ENCODE measurements around the gene CTSK. TPM values are rescaled to one million over a fixed set of nuclear protein-coding genes. Genes with fewer than 3 reads are reported as not detected.

CTSK gene
- total RNA-seq, 4 donors from 2014 or later: 8.4 to 20.2 (median 17.7) TPM

GRCh38 chr1:150832597-150832996 is 24.5 kb upstream of the CTSK start:
- intact Hi-C loops (cut with DNase I; ENCODE audit: low total_unique reads): no loop called here
- Histone ChIP-seq H3K27ac (no peak overlapping the region), H3K4me1 (no peaks in the 10 kb centered on the region), H3K4me3 (no peak overlapping the region), H3K9me3 (no peaks in the 10 kb centered on the region), H3K27me3 (no peaks in the 10 kb centered on the region), H3K36me3 (peaks cover 2 to 97% of the 10 kb centered on the region in 2 donors)
- DNase-seq: no peak
- in situ Hi-C loops (cut with MboI; ENCODE audit: low sequenced_read_pairs in 4 of 4): no loop called here
- no peak for ATAC-seq
- no peak for TF ChIP-seq POLR2A (IDR thresholded peaks at IDR 0.05)
- TF ChIP-seq CTCF (IDR thresholded peaks at IDR 0.05 in 4 of 5, conservative IDR thresholded peaks at IDR 0.05 in 1 of 5): no peak

- H3K27me3 ChIP-seq: no peaks in the 10 kb centered on the region
- intact Hi-C loops (cut with DNase I; ENCODE audit: low total_unique reads): no loop called here
- H3K36me3 ChIP-seq: peaks cover 2 to 97% of the 10 kb centered on the region in 2 donors
- H3K4me1 ChIP-seq: no peaks in the 10 kb centered on the region
- H3K27ac ChIP-seq: no peak overlapping the region
- H3K9me3 ChIP-seq: no peaks in the 10 kb centered on the region
- no peak for TF ChIP-seq POLR2A (IDR thresholded peaks at IDR 0.05)
- TF ChIP-seq CTCF (IDR thresholded peaks at IDR 0.05 in 4 of 5, conservative IDR thresholded peaks at IDR 0.05 in 1 of 5): peak in 2 of 5 experiments; percentile 6 to 32
- in situ Hi-C loops (cut with MboI; ENCODE audit: low sequenced_read_pairs in 4 of 4): no loop called here
- DNase-seq: no peak
- no peak for ATAC-seq
- H3K4me3 ChIP-seq: no peak overlapping the region
These were observed 21.7 kb upstream of the CTSK start for GRCh38 chr1:150829751-150830150.

- H3K9me3 ChIP-seq: no peaks in the 10 kb centered on the region
- peaks cover 2 to 94% of the 10 kb centered on the region in 2 donors for H3K36me3 ChIP-seq
- DNase-seq (no peak), ATAC-seq (no peak)
- TF ChIP-seq POLR2A (IDR thresholded peaks at IDR 0.05) (no peak), CTCF (IDR thresholded peaks at IDR 0.05 in 4 of 5, conservative IDR thresholded peaks at IDR 0.05 in 1 of 5) (no peak)
- H3K4me3 ChIP-seq: no peak overlapping the region
- H3K4me1 ChIP-seq: no peaks in the 10 kb centered on the region
- intact Hi-C loops (cut with DNase I; ENCODE audit: low total_unique reads): no loop called here
- in situ Hi-C loops (cut with MboI; ENCODE audit: low sequenced_read_pairs in 4 of 4): no loop called here
- no peaks in the 10 kb centered on the region for H3K27me3 ChIP-seq
- H3K27ac ChIP-seq: no peak overlapping the region
These were observed 18.2 kb upstream of the CTSK start for GRCh38 chr1:150826299-150826698.

GRCh38 chr1:150820730-150821512 is 12.9 kb upstream of the CTSK start:
- no peak overlapping the region for H3K27ac ChIP-seq
- peaks cover 0 to 95% of the 10 kb centered on the region in 2 donors for H3K36me3 ChIP-seq
- H3K27me3 ChIP-seq: no peaks in the 10 kb centered on the region
- H3K4me3 ChIP-seq: no peak overlapping the region
- DNase-seq (no peak), ATAC-seq (no peak)
- TF ChIP-seq CTCF (IDR thresholded peaks at IDR 0.05 in 4 of 5, conservative IDR thresholded peaks at IDR 0.05 in 1 of 5): no peak
- no peak for TF ChIP-seq POLR2A (IDR thresholded peaks at IDR 0.05)
- intact Hi-C loops (cut with DNase I; ENCODE audit: low total_unique reads) (no loop called here), in situ Hi-C loops (cut with MboI; ENCODE audit: low sequenced_read_pairs in 4 of 4) (no loop called here)
- no peaks in the 10 kb centered on the region for H3K4me1 ChIP-seq
- no peaks in the 10 kb centered on the region for H3K9me3 ChIP-seq

Data from gastrocnemius medialis (tissue), 4 donors.